A549 treated with AZD9567 at 1 μM for 4 hours (cell line): ENCODE measurements around the gene SIK3. TPM values are rescaled to one million over a fixed set of nuclear protein-coding genes. Genes with fewer than 3 reads are reported as not detected.

Source experiments
- total RNA-seq: library from RNA; stranded (reverse); fragments of 200-300 nt; extraction: Qiagen RNA extraction; gene quantifications from 5 replicates; pipeline ENCODE4 v1.2.3, GENCODE V29; 2022; ENCODE audit not compliant: insufficient read depth

Gene SIK3
- 7.3 to 8.2 TPM (median 7.6 TPM) in 5 replicates for total RNA-seq

GRCh38 chr11:117098269-117099232 lies at the start of gene SIK3:
TSS of gene SIK3 (minus strand) at chr11:117098428. CDS start at chr11:117098415, 13 bp downstream.

GRCh38 chr11:117143871-117144476 lies 45.7 kb upstream of the SIK3 start, which contains the start of gene PAFAH1B2:
TSS of gene PAFAH1B2 (plus strand) at chr11:117144287. CDS start at chr11:117152448, 8,161 bp downstream.

GRCh38 chr11:116837231-116838091 lies 260.8 kb downstream of the SIK3 start, which contains the start of gene APOA1:
TSS of gene APOA1 (minus strand) at chr11:116837622. CDS start at chr11:116837387, 235 bp downstream.

GRCh38 chr11:116829525-116830183 lies 268.6 kb downstream of the SIK3 start, which contains the start of gene APOC3:
TSS of gene APOC3 (plus strand) at chr11:116829907. CDS start at chr11:116830583, 676 bp downstream.

GRCh38 chr11:116823031-116823843 lies 275.0 kb downstream of the SIK3 start, which contains the start of gene APOA4:
TSS of gene APOA4 (minus strand) at chr11:116823304. CDS start at chr11:116823191, 113 bp downstream.

Other genes starting within 250 kb of the SIK3 start
- gene PAFAH1B2, start 45.9 kb upstream of the SIK3 start, total RNA-seq = 32.2 to 57.4 TPM (median 33.7 TPM) in 5 replicates
- gene SIDT2, start 80.3 kb upstream of the SIK3 start, total RNA-seq = 4.9 to 20.5 TPM (median 5.6 TPM) in 5 replicates
- 62.4 to 133 TPM (median 91.6 TPM) in 5 replicates for gene TAGLN, start 100.9 kb upstream of the SIK3 start, total RNA-seq
- 13.6 to 20.1 TPM (median 18.2 TPM) in 5 replicates for gene PCSK7, start 133.6 kb upstream of the SIK3 start, total RNA-seq
- gene RNF214, start 134.2 kb upstream of the SIK3 start, total RNA-seq = 8.4 to 24.2 TPM (median 10.2 TPM) in 5 replicates
- 1.3 to 2.1 TPM (median 1.7 TPM) in 5 replicates for gene BACE1-AS, start 192.9 kb upstream of the SIK3 start, total RNA-seq
- gene BACE1, start 217.8 kb upstream of the SIK3 start, total RNA-seq = 9.1 to 23.4 TPM (median 10.5 TPM) in 5 replicates
- 12.5 to 21.9 TPM (median 20.5 TPM) in 5 replicates for gene CEP164, start 229.4 kb upstream of the SIK3 start, total RNA-seq